HepG2 (cell line): ENCODE data around the gene SERTAD3. TPM values are rescaled to one million over a fixed set of nuclear protein-coding genes. Genes with fewer than 3 reads are reported as not detected.
A peak's percentile ranks its signal among the peaks of the same experiment; 100 is the strongest.

Experiments used
- ETV5 ChIP-seq: IDR thresholded peaks from 2 replicates; pipeline ENCODE4 v1.6.1; 2018; ENCODE audit warnings: missing biosample characterization, missing genetic modification reagents, inconsistent platforms, borderline replicate concordance
- SIX1 ChIP-seq: sonication (generic); formaldehyde crosslinking; IDR thresholded peaks from 2 replicates; pipeline ENCODE4 v1.4.0; 2020; ENCODE audit warnings: missing genetic modification reagents, borderline replicate concordance
- SNRNP70 ChIP-seq: fragments of 200-400 bp; formaldehyde crosslinking; IDR thresholded peaks from 2 replicates; pipeline ENCODE4 v1.6.1; 2017; ENCODE audit warnings: mild to moderate bottlenecking, low read depth, low read length, moderate library complexity
- TARDBP ChIP-seq: sonication (generic); formaldehyde crosslinking; IDR thresholded peaks from 2 replicates; pipeline ENCODE4 v1.8.0; 2022; ENCODE audit warnings: mild to moderate bottlenecking, missing genetic modification reagents
- ZBTB21 ChIP-seq: sonication (generic); formaldehyde crosslinking; IDR thresholded peaks from 2 replicates; pipeline ENCODE4 v1.4.0; 2020; ENCODE audit warnings: missing genetic modification reagents
- ZIK1 ChIP-seq: sonication (generic); formaldehyde crosslinking; IDR thresholded peaks from 2 replicates; pipeline ENCODE4 v1.5.0; 2020; ENCODE audit warnings: mild to moderate bottlenecking, low read depth, missing genetic modification reagents, borderline replicate concordance
- ZNF101 ChIP-seq: sonication (generic); formaldehyde crosslinking; IDR thresholded peaks from 2 replicates; pipeline ENCODE4 v1.4.0; 2020; ENCODE audit warnings: mild to moderate bottlenecking, low read depth, missing genetic modification reagents, borderline replicate concordance
- ZNF18 ChIP-seq: sonication (generic); formaldehyde crosslinking; IDR thresholded peaks from 2 replicates; pipeline ENCODE4 v1.8.0; 2022; ENCODE audit warnings: mild to moderate bottlenecking, missing genetic modification reagents; ENCODE audit not compliant: insufficient replicate concordance
- ZNF282 ChIP-seq: fragments of 450-650 bp; IDR thresholded peaks from 2 replicates; pipeline ENCODE4 v1.6.1; 2018; ENCODE audit not compliant: partially characterized antibody
- ZNF646 ChIP-seq: sonication (generic); formaldehyde crosslinking; IDR thresholded peaks from 2 replicates; pipeline ENCODE4 v1.9.0; 2021; ENCODE audit warnings: mild to moderate bottlenecking, missing genetic modification reagents
- ZNF773 ChIP-seq: sonication (generic); formaldehyde crosslinking; IDR thresholded peaks from 2 replicates; pipeline ENCODE4 v1.4.0; 2020; ENCODE audit warnings: missing genetic modification reagents, borderline replicate concordance
- polyA plus RNA-seq, 8 experiments: library from polyadenylated mRNA; depleted of rRNA in 3 of 8; stranded (reverse) in 7 of 8; unstranded in 1 of 8; fragments of >200 nt; fragmentation: Illumina TruSeq in 4 of 8; extraction: Trizol in 4 of 8; gene quantifications; 2 replicates each; pipeline versions ENCODE4 v1.2.1 to v1.2.3, GENCODE V29; 2011 to 2016; ENCODE audit warnings: low read depth in 4 of 8, missing spikeins in 1 of 8, mixed read lengths in 1 of 8; ENCODE audit not compliant: insufficient read depth in 1 of 8
- total RNA-seq, 5 experiments: library from RNA; depleted of rRNA; stranded (reverse); fragments of >200 nt; fragmentation: Illumina TruSeq; extraction: Trizol; gene quantifications; 2 replicates each; pipeline ENCODE4 v1.2.3, GENCODE V29; 2016; ENCODE audit warnings: low read depth in 1 of 5
- TF ChIP-seq, protein P1 (sequence below): sonication (generic); formaldehyde crosslinking; IDR thresholded peaks from 2 replicates; pipeline ENCODE4 v1.5.1; 2020; ENCODE audit warnings: mild to moderate bottlenecking, missing genetic modification reagents, moderate library complexity
- TF ChIP-seq, protein P2 (sequence below): sonication (generic); formaldehyde crosslinking; IDR thresholded peaks from 2 replicates; pipeline ENCODE4 v1.4.0; 2020; ENCODE audit warnings: missing genetic modification reagents
- TF ChIP-seq, protein P3 (sequence below): sonication (generic); formaldehyde crosslinking; IDR thresholded peaks from 2 replicates; pipeline ENCODE4 v1.4.0; 2020; ENCODE audit warnings: missing genetic modification reagents

The SERTAD3 gene
- total and polyA plus RNA-seq, 2 of the 13 experiments (the other 11 are each of a cell fraction or from before 2014, with no cell fraction given) = 9.6 to 16.9 TPM

- TF ChIP-seq ZNF773 = peak; percentile 58; the same call in 1 of the 2 replicates
- no peak for TF ChIP-seq SNRNP70
- TF ChIP-seq ZNF18 (CRISPR knock-in tag) = peak; percentile 91
- 0 out of 2 replicates have a peak, but pooled peaks have one; percentile 3 for TF ChIP-seq SIX1 (CRISPR knock-in tag)
- no peak for TF ChIP-seq ZNF646 (CRISPR knock-in tag)
- TF ChIP-seq ZNF282 = no peak
- peak; percentile 51; the same call in 1 of the 2 replicates for TF ChIP-seq ZIK1 (CRISPR knock-in tag)
- TF ChIP-seq, protein P1, sequence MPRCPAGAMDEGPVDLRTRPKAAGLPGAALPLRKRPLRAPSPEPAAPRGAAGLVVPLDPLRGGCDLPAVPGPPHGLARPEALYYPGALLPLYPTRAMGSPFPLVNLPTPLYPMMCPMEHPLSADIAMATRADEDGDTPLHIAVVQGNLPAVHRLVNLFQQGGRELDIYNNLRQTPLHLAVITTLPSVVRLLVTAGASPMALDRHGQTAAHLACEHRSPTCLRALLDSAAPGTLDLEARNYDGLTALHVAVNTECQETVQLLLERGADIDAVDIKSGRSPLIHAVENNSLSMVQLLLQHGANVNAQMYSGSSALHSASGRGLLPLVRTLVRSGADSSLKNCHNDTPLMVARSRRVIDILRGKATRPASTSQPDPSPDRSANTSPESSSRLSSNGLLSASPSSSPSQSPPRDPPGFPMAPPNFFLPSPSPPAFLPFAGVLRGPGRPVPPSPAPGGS = peak; percentile 83
- TF ChIP-seq ZBTB21 (CRISPR knock-in tag) = no peak
- peak; percentile 62; the same call in 1 of the 2 replicates for TF ChIP-seq ETV5
- TF ChIP-seq TARDBP (CRISPR knock-in tag) = peak; percentile 86
- TF ChIP-seq ZNF101 (CRISPR knock-in tag) = no peak
- TF ChIP-seq, protein P2, sequence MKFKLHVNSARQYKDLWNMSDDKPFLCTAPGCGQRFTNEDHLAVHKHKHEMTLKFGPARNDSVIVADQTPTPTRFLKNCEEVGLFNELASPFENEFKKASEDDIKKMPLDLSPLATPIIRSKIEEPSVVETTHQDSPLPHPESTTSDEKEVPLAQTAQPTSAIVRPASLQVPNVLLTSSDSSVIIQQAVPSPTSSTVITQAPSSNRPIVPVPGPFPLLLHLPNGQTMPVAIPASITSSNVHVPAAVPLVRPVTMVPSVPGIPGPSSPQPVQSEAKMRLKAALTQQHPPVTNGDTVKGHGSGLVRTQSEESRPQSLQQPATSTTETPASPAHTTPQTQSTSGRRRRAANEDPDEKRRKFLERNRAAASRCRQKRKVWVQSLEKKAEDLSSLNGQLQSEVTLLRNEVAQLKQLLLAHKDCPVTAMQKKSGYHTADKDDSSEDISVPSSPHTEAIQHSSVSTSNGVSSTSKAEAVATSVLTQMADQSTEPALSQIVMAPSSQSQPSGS (CRISPR knock-in tag) = no peak
- TF ChIP-seq, protein P3, sequence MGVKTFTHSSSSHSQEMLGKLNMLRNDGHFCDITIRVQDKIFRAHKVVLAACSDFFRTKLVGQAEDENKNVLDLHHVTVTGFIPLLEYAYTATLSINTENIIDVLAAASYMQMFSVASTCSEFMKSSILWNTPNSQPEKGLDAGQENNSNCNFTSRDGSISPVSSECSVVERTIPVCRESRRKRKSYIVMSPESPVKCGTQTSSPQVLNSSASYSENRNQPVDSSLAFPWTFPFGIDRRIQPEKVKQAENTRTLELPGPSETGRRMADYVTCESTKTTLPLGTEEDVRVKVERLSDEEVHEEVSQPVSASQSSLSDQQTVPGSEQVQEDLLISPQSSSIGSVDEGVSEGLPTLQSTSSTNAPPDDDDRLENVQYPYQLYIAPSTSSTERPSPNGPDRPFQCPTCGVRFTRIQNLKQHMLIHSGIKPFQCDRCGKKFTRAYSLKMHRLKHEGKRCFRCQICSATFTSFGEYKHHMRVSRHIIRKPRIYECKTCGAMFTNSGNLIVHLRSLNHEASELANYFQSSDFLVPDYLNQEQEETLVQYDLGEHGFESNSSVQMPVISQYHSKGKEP = no peak; the same call in 1 of the 2 replicates
Measured at GRCh38 chr19:40420766-40421765, 23.1 kb downstream of the SERTAD3 start (continued).
